Cardiac fibroblast (primary cell): ENCODE measurements around the gene AMN.
A peak's percentile ranks its signal among the peaks of the same experiment; 100 is the strongest.

Source experiments
- DNase-seq, 2 donors: peaks; one replicate each; pipeline versions ENCODE4 v3.0.0 to v3.0.0-alpha.2; 2010; ENCODE audit warnings: low read depth in 2 of 2
- H3K4me3 ChIP-seq, 2 donors: replicated peaks in 1 of 2; 1 replicate in 1 of 2; 2 replicates in 1 of 2; pipeline ENCODE4 v1.5.1; 2011; ENCODE audit warnings: low read depth in 2 of 2, low read length in 2 of 2, mild to moderate bottlenecking in 2 of 2, moderate library complexity in 1 of 2
- TF ChIP-seq, protein P1 (sequence below): IDR thresholded peaks from one replicate; pipeline ENCODE4 v1.5.1; 2011; ENCODE audit warnings: low read depth, mild to moderate bottlenecking, low read length, inconsistent platforms

AMN gene

DNA sequence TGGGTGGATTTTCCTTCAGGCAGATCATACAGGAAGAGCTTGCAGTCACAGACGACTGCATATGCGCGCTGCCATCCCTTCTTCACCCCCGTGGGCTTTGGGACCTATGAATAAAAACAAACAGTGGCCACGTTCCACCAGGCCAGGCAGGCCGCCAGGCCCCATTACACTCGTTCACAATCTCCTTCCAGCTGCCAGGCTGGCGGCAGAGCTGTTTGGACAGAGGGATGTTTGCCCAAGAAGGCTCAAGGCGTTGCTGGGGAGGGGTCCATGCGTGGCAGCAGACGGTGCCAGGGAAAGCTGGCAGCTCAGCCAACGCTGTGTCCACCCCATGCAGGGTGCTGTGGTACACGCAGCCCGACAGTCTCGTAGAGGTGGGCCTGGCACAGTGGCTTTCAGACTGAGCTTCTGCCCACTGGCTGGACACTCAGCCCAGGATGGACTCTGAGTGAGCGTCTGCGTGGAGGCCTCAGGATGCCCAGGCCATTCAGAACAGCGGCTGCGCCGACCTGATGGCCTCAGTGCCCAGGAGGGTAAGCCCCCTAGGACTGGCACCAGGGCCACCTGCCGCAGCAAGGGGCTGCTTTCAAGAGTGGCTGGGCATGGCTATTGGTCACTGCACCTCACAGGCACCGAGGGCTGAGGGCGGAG lies 27.5 kb downstream of the AMN start:
- DNase-seq: no peak
- TF ChIP-seq, protein P1, sequence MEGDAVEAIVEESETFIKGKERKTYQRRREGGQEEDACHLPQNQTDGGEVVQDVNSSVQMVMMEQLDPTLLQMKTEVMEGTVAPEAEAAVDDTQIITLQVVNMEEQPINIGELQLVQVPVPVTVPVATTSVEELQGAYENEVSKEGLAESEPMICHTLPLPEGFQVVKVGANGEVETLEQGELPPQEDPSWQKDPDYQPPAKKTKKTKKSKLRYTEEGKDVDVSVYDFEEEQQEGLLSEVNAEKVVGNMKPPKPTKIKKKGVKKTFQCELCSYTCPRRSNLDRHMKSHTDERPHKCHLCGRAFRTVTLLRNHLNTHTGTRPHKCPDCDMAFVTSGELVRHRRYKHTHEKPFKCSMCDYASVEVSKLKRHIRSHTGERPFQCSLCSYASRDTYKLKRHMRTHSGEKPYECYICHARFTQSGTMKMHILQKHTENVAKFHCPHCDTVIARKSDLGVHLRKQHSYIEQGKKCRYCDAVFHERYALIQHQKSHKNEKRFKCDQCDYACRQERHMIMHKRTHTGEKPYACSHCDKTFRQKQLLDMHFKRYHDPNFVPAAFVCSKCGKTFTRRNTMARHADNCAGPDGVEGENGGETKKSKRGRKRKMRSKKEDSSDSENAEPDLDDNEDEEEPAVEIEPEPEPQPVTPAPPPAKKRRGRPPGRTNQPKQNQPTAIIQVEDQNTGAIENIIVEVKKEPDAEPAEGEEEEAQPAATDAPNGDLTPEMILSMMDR: no peak
- no peak overlapping the region for H3K4me3 ChIP-seq

- TF ChIP-seq, protein P1: no peak
- no peak overlapping the region for H3K4me3 ChIP-seq
- peak in 1 of 2 donors; percentile 44 for DNase-seq
Observed at GRCh38 chr14:102951034-102951433, 28.6 kb downstream of the AMN start.

GRCh38 chr14:102951799-102952198 lies 29.3 kb downstream of the AMN start:
- no peak overlapping the region for H3K4me3 ChIP-seq
- TF ChIP-seq, protein P1: no peak
- no peak for DNase-seq

DNA sequence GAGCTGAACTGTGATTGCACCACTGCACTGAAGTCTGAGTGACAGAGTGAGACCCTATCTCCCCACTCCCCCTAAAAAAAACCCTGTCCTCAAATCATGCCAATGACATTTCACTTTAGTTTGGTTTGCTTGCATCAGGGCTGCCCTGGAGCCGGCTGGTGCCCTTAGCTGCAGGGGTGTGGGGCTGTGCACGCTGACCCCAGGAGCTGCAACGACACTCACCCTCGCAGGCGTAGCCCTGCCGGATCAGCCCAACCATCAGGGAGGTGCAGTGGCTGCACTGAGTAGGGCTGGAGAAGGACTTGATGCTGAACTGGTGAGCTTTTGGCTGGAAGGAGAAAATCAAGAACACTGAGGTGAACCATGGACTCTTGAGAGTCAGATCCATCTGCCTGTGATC lies 29.8 kb downstream of the AMN start:
- no peak for DNase-seq
- TF ChIP-seq, protein P1: no peak
- H3K4me3 ChIP-seq: no peak overlapping the region

GRCh38 chr14:102953100-102953499 lies 30.6 kb downstream of the AMN start:
- no peak overlapping the region for H3K4me3 ChIP-seq
- no peak for DNase-seq
- TF ChIP-seq, protein P1: no peak

- DNase-seq: no peak
- TF ChIP-seq, protein P1: no peak
- no peak overlapping the region for H3K4me3 ChIP-seq
Observed at GRCh38 chr14:102954081-102954789, 31.8 kb downstream of the AMN start.
